Skeletal muscle tissue (tissue), 4 donors: ENCODE results near the gene ADAMTS9. TPM values are rescaled to one million over a fixed set of nuclear protein-coding genes. Genes with fewer than 3 reads are reported as not detected.

Experiments used
- H3K27ac ChIP-seq: one replicate; pipeline ENCODE4 v1.7.0; 2013; ENCODE audit warnings: mild to moderate bottlenecking, low read depth, low read length, inconsistent platforms
- H3K27me3 ChIP-seq, 3 donors: one replicate each; pipeline ENCODE4 v1.7.0; 2013; ENCODE audit warnings: low read length in 3 of 3; ENCODE audit not compliant: control insufficient read depth in 3 of 3, insufficient read depth in 3 of 3
- H3K36me3 ChIP-seq, 3 donors: one replicate each; pipeline ENCODE4 v1.7.0; 2013; ENCODE audit warnings: low read length in 3 of 3; ENCODE audit not compliant: control insufficient read depth in 3 of 3, insufficient read depth in 3 of 3
- H3K4me1 ChIP-seq, 3 donors: one replicate each; pipeline ENCODE4 v1.7.0; 2013; ENCODE audit warnings: low read length in 3 of 3, mild to moderate bottlenecking in 3 of 3; ENCODE audit not compliant: control insufficient read depth in 3 of 3, insufficient read depth in 3 of 3
- H3K4me3 ChIP-seq, 3 donors: one replicate each; pipeline ENCODE4 v1.7.0; 2013; ENCODE audit warnings: low read length in 3 of 3
- H3K9ac ChIP-seq, 3 donors: one replicate each; pipeline ENCODE4 v1.7.0; 2013; ENCODE audit warnings: low read length in 3 of 3, mild to moderate bottlenecking in 3 of 3, moderate library complexity in 2 of 3, low read depth in 1 of 3
- H3K9me3 ChIP-seq, 3 donors: one replicate each; pipeline ENCODE4 v1.7.0; 2013; ENCODE audit warnings: low read length in 3 of 3; ENCODE audit not compliant: control insufficient read depth in 3 of 3
- total RNA-seq: library from RNA; depleted of rRNA; stranded (reverse); fragments of >200 nt; gene quantifications from one replicate; pipeline ENCODE4 v1.2.3, GENCODE V29; 2014
- donor health status: Osteomylitis.

Gene ADAMTS9
- total RNA-seq, 1 donor from 2014 or later = 106 TPM

- Histone ChIP-seq H3K27ac (no peak overlapping the region), H3K4me3 (no peak overlapping the region), H3K9me3 (no peaks in the 10 kb centered on the region), H3K9ac (no peak overlapping the region), H3K4me1 (peaks cover 0 to 9% (median 4%) of the 10 kb centered on the region in 3 donors), H3K27me3 (no peaks in the 10 kb centered on the region), H3K36me3 (peaks cover 2 to 20% (median 6%) of the 10 kb centered on the region in 3 donors)
Measured at GRCh38 chr3:64627471-64628321, 60.1 kb downstream of the ADAMTS9 start.

- Histone ChIP-seq H3K9ac (no peak overlapping the region), H3K36me3 (peaks cover 2 to 20% (median 6%) of the 10 kb centered on the region in 3 donors), H3K4me1 (peaks cover 0 to 9% (median 4%) of the 10 kb centered on the region in 3 donors), H3K27ac (no peak overlapping the region), H3K27me3 (no peaks in the 10 kb centered on the region), H3K4me3 (no peak overlapping the region), H3K9me3 (no peaks in the 10 kb centered on the region)
Measured at GRCh38 chr3:64627042-64627441, 60.8 kb downstream of the ADAMTS9 start.

GRCh38 chr3:64625381-64625780 lies 62.4 kb downstream of the ADAMTS9 start:
- no peak overlapping the region for H3K9ac ChIP-seq
- H3K9me3 ChIP-seq = no peaks in the 10 kb centered on the region
- H3K27ac ChIP-seq = no peak overlapping the region
- H3K27me3 ChIP-seq = no peaks in the 10 kb centered on the region
- peaks cover 0 to 9% (median 4%) of the 10 kb centered on the region in 3 donors for H3K4me1 ChIP-seq
- H3K36me3 ChIP-seq = peaks cover 2 to 20% (median 8%) of the 10 kb centered on the region in 3 donors
- H3K4me3 ChIP-seq = no peak overlapping the region

- Histone ChIP-seq H3K9ac (no peak overlapping the region), H3K9me3 (no peaks in the 10 kb centered on the region), H3K36me3 (peaks cover 0 to 10% (median 10%) of the 10 kb centered on the region in 3 donors), H3K27me3 (no peaks in the 10 kb centered on the region), H3K4me3 (no peak overlapping the region), H3K27ac (no peak overlapping the region), H3K4me1 (peaks cover 0 to 8% (median 4%) of the 10 kb centered on the region in 3 donors)
Measured at GRCh38 chr3:64623125-64623524, 64.7 kb downstream of the ADAMTS9 start.

GRCh38 chr3:64621726-64622395 lies 65.9 kb downstream of the ADAMTS9 start:
- H3K4me1 ChIP-seq = peaks cover 0 to 5% (median 3%) of the 10 kb centered on the region in 3 donors
- peaks cover 0 to 10% (median 10%) of the 10 kb centered on the region in 3 donors for H3K36me3 ChIP-seq
- H3K9me3 ChIP-seq = no peaks in the 10 kb centered on the region

GRCh38 chr3:64621275-64621674 lies 66.5 kb downstream of the ADAMTS9 start:
- no peaks in the 10 kb centered on the region for H3K9me3 ChIP-seq
- H3K4me3 ChIP-seq = no peak overlapping the region
- H3K27me3 ChIP-seq = no peaks in the 10 kb centered on the region
- peaks cover 0 to 10% (median 7%) of the 10 kb centered on the region in 3 donors for H3K36me3 ChIP-seq
- peaks cover 1 to 6% (median 3%) of the 10 kb centered on the region in 3 donors for H3K4me1 ChIP-seq
- no peak overlapping the region for H3K9ac ChIP-seq
- no peak overlapping the region for H3K27ac ChIP-seq

More at GRCh38 chr3:64621726-64622395, 65.9 kb downstream of the ADAMTS9 start:
- H3K27ac ChIP-seq = no peak overlapping the region
- no peaks in the 10 kb centered on the region for H3K27me3 ChIP-seq
- H3K4me3 ChIP-seq = no peak overlapping the region
- H3K9ac ChIP-seq = no peak overlapping the region

GRCh38 chr3:64620020-64620419 lies 67.8 kb downstream of the ADAMTS9 start:
- H3K27ac ChIP-seq = no peak overlapping the region
- no peaks in the 10 kb centered on the region for H3K27me3 ChIP-seq
- H3K36me3 ChIP-seq = peaks cover 0 to 10% (median 7%) of the 10 kb centered on the region in 3 donors
- H3K9ac ChIP-seq = no peak overlapping the region
- no peaks in the 10 kb centered on the region for H3K9me3 ChIP-seq
- H3K4me3 ChIP-seq = no peak overlapping the region
- peaks cover 7 to 18% (median 10%) of the 10 kb centered on the region in 3 donors for H3K4me1 ChIP-seq

GRCh38 chr3:64619216-64619615 lies 68.6 kb downstream of the ADAMTS9 start:
- no peak overlapping the region for H3K9ac ChIP-seq
- H3K4me3 ChIP-seq = no peak overlapping the region
- no peaks in the 10 kb centered on the region for H3K27me3 ChIP-seq
- H3K9me3 ChIP-seq = no peaks in the 10 kb centered on the region
- peaks cover 10 to 23% (median 13%) of the 10 kb centered on the region in 3 donors for H3K4me1 ChIP-seq
- peaks cover 0 to 10% (median 7%) of the 10 kb centered on the region in 3 donors for H3K36me3 ChIP-seq
- H3K27ac ChIP-seq = no peak overlapping the region

- H3K4me1 ChIP-seq = peaks cover 18 to 28% (median 21%) of the 10 kb centered on the region in 3 donors
- no peaks in the 10 kb centered on the region for H3K9me3 ChIP-seq
- H3K9ac ChIP-seq = no peak overlapping the region
- peaks cover 0 to 10% (median 7%) of the 10 kb centered on the region in 3 donors for H3K36me3 ChIP-seq
- H3K27me3 ChIP-seq = no peaks in the 10 kb centered on the region
- H3K27ac ChIP-seq = peak overlapping the region; percentile 29
- H3K4me3 ChIP-seq = no peak overlapping the region
Measured at GRCh38 chr3:64617610-64618009, 70.2 kb downstream of the ADAMTS9 start.

- Histone ChIP-seq H3K4me1 (peaks cover 21 to 33% (median 23%) of the 10 kb centered on the region in 3 donors), H3K9me3 (no peaks in the 10 kb centered on the region), H3K27ac (peak overlapping the region; percentile 29), H3K9ac (no peak overlapping the region), H3K36me3 (peaks cover 0 to 10% (median 7%) of the 10 kb centered on the region in 3 donors), H3K27me3 (no peaks in the 10 kb centered on the region), H3K4me3 (no peak overlapping the region)
Measured at GRCh38 chr3:64616953-64617352, 70.8 kb downstream of the ADAMTS9 start.
